HEK293 (cell line): ENCODE data around the gene PLXNA3.

Source experiments
- CTCF ChIA-PET: fragments of 350-600 bp; formaldehyde crosslinking; extraction: SDS; loops from one replicate; lab custom pipeline; 2021; ENCODE audit warnings: antibody characterized with exemption; lab: Yijun Ruan, JAX
- POLR2A ChIA-PET: fragments of 300-600 bp; formaldehyde crosslinking; extraction: SDS; loops from one replicate; lab custom pipeline; 2020; ENCODE audit warnings: antibody characterized with exemption, inconsistent platforms; lab: Yijun Ruan, JAX
- H3K27ac ChIP-seq: fragments of 200-500 bp; sonication (Bioruptor generic); 2 replicates; pipeline ENCODE4 v1.5.1; 2014; ENCODE audit warnings: low read depth, low read length, control low read depth, inconsistent platforms; ENCODE audit errors: extremely low read depth
- H3K36me3 ChIP-seq, 2 experiments: fragments of 200-500 bp in 1 of 2; sonication (Bioruptor generic) in 1 of 2; 1 replicate in 1 of 2; 2 replicates in 1 of 2; pipeline ENCODE4 v1.5.1; 2014 to 2017; ENCODE audit warnings: inconsistent platforms in 2 of 2, low read length in 2 of 2; ENCODE audit not compliant: control insufficient read depth in 2 of 2, insufficient read depth in 1 of 2
- H3K4me1 ChIP-seq: fragments of 200-500 bp; sonication (Bioruptor generic); 2 replicates; pipeline ENCODE4 v1.5.1; 2014; ENCODE audit warnings: mild to moderate bottlenecking, low read length, inconsistent platforms; ENCODE audit not compliant: control insufficient read depth, insufficient read depth
- H3K4me3 ChIP-seq: 2 replicates; pipeline ENCODE4 v1.5.1; 2011; ENCODE audit warnings: low read depth, mild to moderate bottlenecking, control low read depth, low read length, moderate library complexity
- H3K9me3 ChIP-seq: fragments of 200-500 bp; sonication (Bioruptor generic); 2 replicates; pipeline ENCODE4 v1.5.1; 2014; ENCODE audit warnings: low read depth, low read length, inconsistent platforms; ENCODE audit not compliant: control insufficient read depth, insufficient read depth
- ATF2 ChIP-seq: fragments of 450-650 bp; formaldehyde crosslinking; IDR thresholded peaks from 2 replicates; pipeline ENCODE4 v1.5.1; 2016; ENCODE audit warnings: missing biosample characterization, missing genetic modification characterization, low read depth
- GLIS1 ChIP-seq: fragments of 450-650 bp; formaldehyde crosslinking; IDR thresholded peaks from 2 replicates; pipeline ENCODE4 v1.5.1; 2016; ENCODE audit warnings: missing biosample characterization, missing genetic modification characterization
- MEIS1 ChIP-seq: sonication (generic); formaldehyde crosslinking; IDR thresholded peaks from 2 replicates; pipeline ENCODE4 v1.8.1; 2022; ENCODE audit warnings: missing genetic modification reagents, mild to moderate bottlenecking, borderline replicate concordance
- ZBTB21 ChIP-seq: fragments of 450-650 bp; formaldehyde crosslinking; IDR thresholded peaks from 2 replicates; pipeline ENCODE4 v1.5.1; 2017; ENCODE audit warnings: missing biosample characterization, missing genetic modification characterization
- ZNF114 ChIP-seq: fragments of 450-650 bp; formaldehyde crosslinking; IDR thresholded peaks from 2 replicates; pipeline ENCODE4 v1.5.0; 2017; ENCODE audit warnings: missing biosample characterization, missing genetic modification characterization
- ZNF133 ChIP-seq: fragments of 450-650 bp; formaldehyde crosslinking; IDR thresholded peaks from 2 replicates; pipeline ENCODE4 v1.5.1; 2016; ENCODE audit warnings: missing biosample characterization, missing genetic modification characterization
- ZNF221 ChIP-seq: fragments of 450-650 bp; formaldehyde crosslinking; IDR thresholded peaks from 2 replicates; pipeline ENCODE4 v1.5.1; 2017; ENCODE audit warnings: missing biosample characterization, missing genetic modification characterization, borderline replicate concordance
- ZNF391 ChIP-seq: fragments of 450-650 bp; formaldehyde crosslinking; IDR thresholded peaks from 2 replicates; pipeline ENCODE4 v1.5.1; 2016; ENCODE audit warnings: low read depth, missing biosample characterization, missing genetic modification characterization, borderline replicate concordance
- ZNF48 ChIP-seq: fragments of 450-650 bp; formaldehyde crosslinking; IDR thresholded peaks from 2 replicates; pipeline ENCODE4 v1.5.1; 2016; ENCODE audit warnings: missing biosample characterization, missing genetic modification characterization
- ZNF560 ChIP-seq: fragments of 450-650 bp; formaldehyde crosslinking; IDR thresholded peaks from 2 replicates; pipeline ENCODE4 v1.5.1; 2017; ENCODE audit warnings: missing biosample characterization, missing genetic modification characterization, borderline replicate concordance
- ZNF600 ChIP-seq: fragments of 450-650 bp; formaldehyde crosslinking; IDR thresholded peaks from 2 replicates; pipeline ENCODE4 v1.5.1; 2016; ENCODE audit warnings: missing biosample characterization, missing genetic modification characterization
- ZNF624 ChIP-seq: fragments of 450-650 bp; formaldehyde crosslinking; IDR thresholded peaks from 2 replicates; pipeline ENCODE4 v1.5.1; 2017; ENCODE audit warnings: missing biosample characterization, missing genetic modification characterization
- ZNF707 ChIP-seq: fragments of 450-650 bp; formaldehyde crosslinking; IDR thresholded peaks from 2 replicates; pipeline ENCODE4 v1.5.1; 2016; ENCODE audit warnings: missing biosample characterization, missing genetic modification characterization
- ZNF777 ChIP-seq: fragments of 450-650 bp; formaldehyde crosslinking; IDR thresholded peaks from 2 replicates; pipeline ENCODE4 v1.5.1; 2017; ENCODE audit warnings: missing biosample characterization, missing genetic modification characterization, borderline replicate concordance
- TF ChIP-seq, protein P1 (sequence below): fragments of 450-650 bp; formaldehyde crosslinking; IDR thresholded peaks from 2 replicates; pipeline ENCODE4 v1.5.1; 2016; ENCODE audit warnings: missing biosample characterization, missing genetic modification characterization
- TF ChIP-seq, protein P2 (sequence below): fragments of 450-650 bp; formaldehyde crosslinking; IDR thresholded peaks from 2 replicates; pipeline ENCODE4 v1.5.1; 2017; ENCODE audit warnings: missing biosample characterization, missing genetic modification characterization
- TF ChIP-seq, protein P3 (sequence below): fragments of 450-650 bp; formaldehyde crosslinking; IDR thresholded peaks from 2 replicates; pipeline ENCODE4 v1.5.1; 2016; ENCODE audit warnings: missing biosample characterization, missing genetic modification characterization
- TF ChIP-seq, protein P4 (sequence below): fragments of 450-650 bp; IDR thresholded peaks from 2 replicates; pipeline ENCODE4 v1.5.1; 2018; ENCODE audit warnings: missing biosample characterization, mild to moderate bottlenecking, missing genetic modification characterization

PLXNA3 gene

DNA sequence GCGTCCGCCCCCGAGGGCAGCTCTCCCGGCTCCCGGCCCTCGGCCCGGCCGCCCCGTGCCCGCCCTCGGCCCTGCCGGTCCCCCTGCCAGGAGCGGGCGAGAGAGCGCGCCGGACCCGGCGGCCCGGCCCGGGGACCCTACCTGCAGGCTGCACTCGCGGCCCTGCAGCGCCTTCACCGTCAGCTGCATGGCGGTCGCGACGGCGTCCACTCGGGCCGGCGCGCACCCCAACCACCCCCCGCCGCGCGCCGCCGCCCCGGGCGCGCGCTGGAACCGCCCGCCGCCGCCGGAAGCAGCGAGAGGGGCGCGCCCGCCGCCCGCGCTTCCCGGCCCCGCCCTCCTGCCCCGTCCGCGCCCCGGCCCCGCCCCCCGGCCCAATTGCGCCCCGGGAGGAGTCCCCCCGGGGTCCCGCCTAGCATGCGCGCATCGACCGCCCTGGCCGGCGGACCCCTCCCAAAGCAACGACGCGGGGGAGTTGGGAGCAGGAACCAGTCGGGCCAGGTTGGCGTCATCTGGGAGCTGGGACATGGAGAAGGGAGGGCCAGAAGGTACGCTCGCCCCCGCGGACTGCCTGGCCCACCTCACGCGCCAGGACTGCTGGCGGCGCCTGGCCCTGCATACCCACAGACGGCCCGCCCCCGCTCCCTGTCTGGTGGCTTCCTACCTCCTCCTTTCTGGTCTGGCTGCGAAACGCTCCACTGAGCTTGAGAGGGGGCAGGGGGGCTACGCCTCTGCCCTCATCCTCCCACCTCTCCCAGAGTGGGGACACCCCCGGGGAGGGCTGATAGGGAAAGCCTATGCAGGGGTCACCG lies 28.5 kb downstream of the PLXNA3 start, which contains the start of gene UBL4A (continued):
- TF ChIP-seq, protein P1, sequence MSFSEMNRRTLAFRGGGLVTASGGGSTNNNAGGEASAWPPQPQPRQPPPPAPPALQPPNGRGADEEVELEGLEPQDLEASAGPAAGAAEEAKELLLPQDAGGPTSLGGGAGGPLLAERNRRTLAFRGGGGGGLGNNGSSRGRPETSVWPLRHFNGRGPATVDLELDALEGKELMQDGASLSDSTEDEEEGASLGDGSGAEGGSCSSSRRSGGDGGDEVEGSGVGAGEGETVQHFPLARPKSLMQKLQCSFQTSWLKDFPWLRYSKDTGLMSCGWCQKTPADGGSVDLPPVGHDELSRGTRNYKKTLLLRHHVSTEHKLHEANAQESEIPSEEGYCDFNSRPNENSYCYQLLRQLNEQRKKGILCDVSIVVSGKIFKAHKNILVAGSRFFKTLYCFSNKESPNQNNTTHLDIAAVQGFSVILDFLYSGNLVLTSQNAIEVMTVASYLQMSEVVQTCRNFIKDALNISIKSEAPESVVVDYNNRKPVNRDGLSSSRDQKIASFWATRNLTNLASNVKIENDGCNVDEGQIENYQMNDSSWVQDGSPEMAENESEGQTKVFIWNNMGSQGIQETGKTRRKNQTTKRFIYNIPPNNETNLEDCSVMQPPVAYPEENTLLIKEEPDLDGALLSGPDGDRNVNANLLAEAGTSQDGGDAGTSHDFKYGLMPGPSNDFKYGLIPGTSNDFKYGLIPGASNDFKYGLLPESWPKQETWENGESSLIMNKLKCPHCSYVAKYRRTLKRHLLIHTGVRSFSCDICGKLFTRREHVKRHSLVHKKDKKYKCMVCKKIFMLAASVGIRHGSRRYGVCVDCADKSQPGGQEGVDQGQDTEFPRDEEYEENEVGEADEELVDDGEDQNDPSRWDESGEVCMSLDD (tag by site-specific recombination), result peak; percentile 77

DNA sequence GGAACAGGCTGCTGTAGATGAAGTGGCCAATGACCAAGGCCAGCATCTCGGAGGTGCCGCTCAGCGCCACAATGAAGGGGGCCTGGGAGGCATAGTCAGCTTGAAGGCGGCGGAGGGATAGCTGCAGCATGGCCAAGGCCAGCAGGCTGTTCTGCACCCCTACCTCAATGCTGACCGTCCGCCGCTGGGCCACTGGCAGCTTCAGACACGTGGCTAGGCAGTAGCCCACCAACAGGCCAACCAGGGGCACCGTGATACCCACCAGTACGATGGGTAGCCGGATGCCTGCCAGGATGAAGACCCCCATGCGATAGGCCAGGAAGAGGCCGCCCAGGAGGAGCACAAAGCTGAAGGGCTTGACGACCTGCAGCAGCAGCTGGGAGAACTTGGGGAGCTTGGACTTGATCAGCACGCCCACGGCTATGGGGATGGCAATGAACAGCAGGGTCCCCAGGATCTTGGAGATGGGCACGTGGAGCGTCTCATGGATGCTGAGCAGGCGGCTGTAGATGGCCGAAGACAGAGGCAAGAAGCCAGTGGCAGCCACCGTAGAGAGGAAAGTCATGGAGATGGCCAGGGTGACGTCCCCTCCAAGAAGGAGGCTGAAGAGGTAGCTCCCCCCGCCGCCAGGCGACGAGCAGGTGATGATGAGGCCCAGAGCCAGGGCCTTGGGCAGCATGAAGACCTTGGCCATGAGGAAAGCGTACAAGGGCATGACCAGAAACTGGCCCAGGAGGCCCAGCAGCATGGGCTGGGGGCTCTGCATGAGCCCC lies 29.6 kb downstream of the PLXNA3 start:
- no peaks in the 10 kb centered on the region; the same call in 1 of the 2 replicates for H3K9me3 ChIP-seq
- H3K36me3 ChIP-seq, result peaks cover 0 to 38% of the 10 kb centered on the region in 2 experiments; a peak in 1 of 3 replicates
- H3K4me3 ChIP-seq, result no peak overlapping the region
- no peak overlapping the region for H3K27ac ChIP-seq
- ChIA-PET POLR2A (interaction anchor here (0.9 to 1.3 kb wide), 4 partner anchors 9 to 117 kb away, joined by 3 to 8 read pairs (median 5); no protein-coding TSS in a partner anchor), CTCF (interaction anchor here (1.0 to 2.1 kb wide), 4 partner anchors 10 to 44 kb away, joined by 3 to 6 read pairs (median 4); no protein-coding TSS in a partner anchor)
- no peaks in the 10 kb centered on the region; the same call in 1 of the 2 replicates for H3K4me1 ChIP-seq
- TF ChIP-seq ZNF707 (tag by site-specific recombination), result no peak
- TF ChIP-seq, protein P2, sequence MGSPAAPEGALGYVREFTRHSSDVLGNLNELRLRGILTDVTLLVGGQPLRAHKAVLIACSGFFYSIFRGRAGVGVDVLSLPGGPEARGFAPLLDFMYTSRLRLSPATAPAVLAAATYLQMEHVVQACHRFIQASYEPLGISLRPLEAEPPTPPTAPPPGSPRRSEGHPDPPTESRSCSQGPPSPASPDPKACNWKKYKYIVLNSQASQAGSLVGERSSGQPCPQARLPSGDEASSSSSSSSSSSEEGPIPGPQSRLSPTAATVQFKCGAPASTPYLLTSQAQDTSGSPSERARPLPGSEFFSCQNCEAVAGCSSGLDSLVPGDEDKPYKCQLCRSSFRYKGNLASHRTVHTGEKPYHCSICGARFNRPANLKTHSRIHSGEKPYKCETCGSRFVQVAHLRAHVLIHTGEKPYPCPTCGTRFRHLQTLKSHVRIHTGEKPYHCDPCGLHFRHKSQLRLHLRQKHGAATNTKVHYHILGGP (tag by site-specific recombination), result no peak
- no peak for TF ChIP-seq ZNF600 (tag by site-specific recombination)
- TF ChIP-seq ZNF48 (tag by site-specific recombination), result no peak
- TF ChIP-seq ZNF114 (tag by site-specific recombination), result no peak
- TF ChIP-seq ZBTB21 (tag by site-specific recombination), result no peak
- no peak for TF ChIP-seq ZNF221 (tag by site-specific recombination)
- TF ChIP-seq ZNF624, result no peak
- TF ChIP-seq MEIS1 (CRISPR knock-in tag), result no peak
- TF ChIP-seq, protein P3, sequence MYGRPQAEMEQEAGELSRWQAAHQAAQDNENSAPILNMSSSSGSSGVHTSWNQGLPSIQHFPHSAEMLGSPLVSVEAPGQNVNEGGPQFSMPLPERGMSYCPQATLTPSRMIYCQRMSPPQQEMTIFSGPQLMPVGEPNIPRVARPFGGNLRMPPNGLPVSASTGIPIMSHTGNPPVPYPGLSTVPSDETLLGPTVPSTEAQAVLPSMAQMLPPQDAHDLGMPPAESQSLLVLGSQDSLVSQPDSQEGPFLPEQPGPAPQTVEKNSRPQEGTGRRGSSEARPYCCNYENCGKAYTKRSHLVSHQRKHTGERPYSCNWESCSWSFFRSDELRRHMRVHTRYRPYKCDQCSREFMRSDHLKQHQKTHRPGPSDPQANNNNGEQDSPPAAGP, result no peak
- TF ChIP-seq ATF2 (tag by site-specific recombination), result no peak
- TF ChIP-seq ZNF777 (tag by site-specific recombination), result no peak
- TF ChIP-seq, protein P1 (tag by site-specific recombination), result no peak
- no peak for TF ChIP-seq ZNF133 (tag by site-specific recombination)
- no peak for TF ChIP-seq GLIS1
- TF ChIP-seq, protein P4, sequence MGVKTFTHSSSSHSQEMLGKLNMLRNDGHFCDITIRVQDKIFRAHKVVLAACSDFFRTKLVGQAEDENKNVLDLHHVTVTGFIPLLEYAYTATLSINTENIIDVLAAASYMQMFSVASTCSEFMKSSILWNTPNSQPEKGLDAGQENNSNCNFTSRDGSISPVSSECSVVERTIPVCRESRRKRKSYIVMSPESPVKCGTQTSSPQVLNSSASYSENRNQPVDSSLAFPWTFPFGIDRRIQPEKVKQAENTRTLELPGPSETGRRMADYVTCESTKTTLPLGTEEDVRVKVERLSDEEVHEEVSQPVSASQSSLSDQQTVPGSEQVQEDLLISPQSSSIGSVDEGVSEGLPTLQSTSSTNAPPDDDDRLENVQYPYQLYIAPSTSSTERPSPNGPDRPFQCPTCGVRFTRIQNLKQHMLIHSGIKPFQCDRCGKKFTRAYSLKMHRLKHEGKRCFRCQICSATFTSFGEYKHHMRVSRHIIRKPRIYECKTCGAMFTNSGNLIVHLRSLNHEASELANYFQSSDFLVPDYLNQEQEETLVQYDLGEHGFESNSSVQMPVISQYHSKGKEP (tag by site-specific recombination), result no peak
- no peak for TF ChIP-seq ZNF391
- no peak for TF ChIP-seq ZNF560 (tag by site-specific recombination)
